GM12874 (cell line): ENCODE data around the gene OTOA.

ENCODE experiments used
- CTCF ChIP-seq: IDR thresholded peaks from 2 replicates; pipeline ENCODE4 v1.5.1; 2011; ENCODE audit warnings: low read depth, mild to moderate bottlenecking, control low read depth, low read length, moderate library complexity; ENCODE audit not compliant: insufficient read depth

The OTOA gene

GRCh38 chr16:21663889-21664647 lies at the start of gene OTOA:
Gene OTOA (plus strand): TSS chr16:21663968. CDS start chr16:21678515, 14,547 bp downstream.
- no peak for TF ChIP-seq CTCF

- TF ChIP-seq CTCF, result no peak
These were observed 48.9 kb upstream of the OTOA start for GRCh38 chr16:21614896-21615295.

- no peak for TF ChIP-seq CTCF
These were observed 46.2 kb upstream of the OTOA start for GRCh38 chr16:21617607-21618006.

GRCh38 chr16:21618281-21618680 lies 45.5 kb upstream of the OTOA start:
- TF ChIP-seq CTCF, result no peak

GRCh38 chr16:21619765-21620425 lies 43.9 kb upstream of the OTOA start:
- TF ChIP-seq CTCF, result no peak

GRCh38 chr16:21620592-21620991 lies 43.2 kb upstream of the OTOA start:
- TF ChIP-seq CTCF, result no peak

- no peak for TF ChIP-seq CTCF
These were observed 41.2 kb upstream of the OTOA start for GRCh38 chr16:21622545-21622944.
